Sigmoid colon (tissue), 4 donors: ENCODE results near the gene SUCO.

ENCODE experiments used
- CTCF ChIP-seq, 4 experiments: fragments of 450-650 bp in 3 of 4; fragments of 200-600 bp in 1 of 4; IDR thresholded peaks; one replicate each; pipeline ENCODE4 v1.5.1; 2016 to 2019; ENCODE audit warnings: antibody characterized with exemption in 4 of 4, mild to moderate bottlenecking in 3 of 4, moderate library complexity in 2 of 4
- EP300 ChIP-seq, 4 donors: sonication (generic); formaldehyde crosslinking; IDR thresholded peaks; one replicate each; pipeline ENCODE4 v1.6.1; 2017; ENCODE audit warnings: antibody characterized with exemption in 4 of 4
- POLR2A ChIP-seq, 2 donors: fragments of 450-650 bp; IDR thresholded peaks; one replicate each; pipeline ENCODE4 v1.6.1; 2016; ENCODE audit warnings: antibody characterized with exemption in 2 of 2, mild to moderate bottlenecking in 2 of 2, moderate library complexity in 2 of 2

DNA sequence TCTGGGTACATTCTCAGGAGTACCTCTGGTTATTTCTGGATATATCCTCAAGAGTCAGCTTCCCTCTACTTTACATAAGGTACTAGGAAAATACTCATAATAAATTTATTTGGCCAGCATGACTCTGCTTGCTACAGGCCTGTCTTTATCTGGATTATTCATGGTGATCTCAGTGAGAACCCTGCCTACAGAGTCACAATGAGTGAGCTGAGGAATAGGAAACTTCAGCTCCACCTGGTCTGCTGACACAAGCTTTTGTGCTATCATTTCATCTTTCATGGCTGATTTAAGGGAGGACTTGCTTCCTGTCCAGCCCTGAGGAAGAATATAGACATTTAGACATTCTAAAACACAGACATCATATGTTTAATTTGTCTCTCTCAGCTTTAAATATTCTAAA lies 19.5 kb upstream of the SUCO start:
- no peak for TF ChIP-seq CTCF (IDR thresholded peaks at IDR 0.05)
- no peak for TF ChIP-seq EP300 (IDR thresholded peaks at IDR 0.05)
- TF ChIP-seq POLR2A (IDR thresholded peaks at IDR 0.05): no peak
